Measurements from ENCODE around the gene CTNNA2. TPM values are rescaled to one million over a fixed set of nuclear protein-coding genes. Genes with fewer than 3 reads are reported as not detected.

The CTNNA2 gene
- total RNA-seq, 2 donors from 2014 or later: not detected

- no peak overlapping the region for H3K27ac Mint-ChIP-seq
- DNase-seq (ENCODE audit: low spot score in 2 of 2): no peak
- no peaks in the 10 kb centered on the region for H3K36me3 Mint-ChIP-seq
- peaks cover 10 to 22% of the 10 kb centered on the region in 2 donors for H3K9me3 Mint-ChIP-seq
- no peak for ATAC-seq
Observed at GRCh38 chr2:80573167-80573566, 1060.3 kb downstream of the CTNNA2 start.

GRCh38 chr2:80573950-80574349, 1061.1 kb downstream of the CTNNA2 start:
- Mint-ChIP-seq H3K36me3 (no peaks in the 10 kb centered on the region), H3K27ac (no peak overlapping the region), H3K9me3 (peaks cover 10 to 22% of the 10 kb centered on the region in 2 donors)
- no peak for DNase-seq (ENCODE audit: low spot score in 2 of 2)
- no peak for ATAC-seq

GRCh38 chr2:80579756-80580155, 1066.9 kb downstream of the CTNNA2 start:
- Mint-ChIP-seq H3K27ac (no peak overlapping the region), H3K36me3 (no peaks in the 10 kb centered on the region), H3K9me3 (peaks cover 10 to 22% of the 10 kb centered on the region in 2 donors)
- ATAC-seq: no peak
- no peak for DNase-seq (ENCODE audit: low spot score in 2 of 2)

DNA sequence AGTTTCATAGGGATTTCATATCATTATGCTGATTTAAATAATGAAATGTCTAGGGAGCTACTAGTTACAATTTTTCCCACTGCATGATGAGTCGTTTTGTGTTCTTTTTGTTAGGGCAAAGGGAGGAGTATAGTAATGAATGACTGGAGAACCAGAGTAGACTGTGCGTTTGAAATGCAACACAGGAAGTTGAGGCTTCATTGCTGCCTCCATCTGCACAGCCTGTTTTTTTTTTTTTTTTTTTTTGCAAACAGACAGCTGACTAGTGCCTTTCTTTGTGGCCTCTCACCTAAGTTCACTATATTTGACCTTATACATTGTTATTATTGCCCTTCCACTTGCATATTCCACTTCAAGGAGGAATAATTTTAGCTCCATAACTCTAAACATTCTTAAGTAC, 1078.4 kb downstream of the CTNNA2 start:
- Mint-ChIP-seq H3K27ac (no peak overlapping the region), H3K36me3 (peaks cover 0 to 5% of the 10 kb centered on the region in 2 donors), H3K9me3 (peaks cover 14 to 26% of the 10 kb centered on the region in 2 donors)
- ATAC-seq: no peak
- no peak for DNase-seq (ENCODE audit: low spot score in 2 of 2)

- Mint-ChIP-seq H3K9me3 (peaks cover 20 to 26% of the 10 kb centered on the region in 2 donors), H3K36me3 (peaks cover 0 to 5% of the 10 kb centered on the region in 2 donors), H3K27ac (no peak overlapping the region)
- DNase-seq (ENCODE audit: low spot score in 2 of 2): no peak
- ATAC-seq: no peak
Observed at GRCh38 chr2:80592106-80592505, 1079.3 kb downstream of the CTNNA2 start.

DNA sequence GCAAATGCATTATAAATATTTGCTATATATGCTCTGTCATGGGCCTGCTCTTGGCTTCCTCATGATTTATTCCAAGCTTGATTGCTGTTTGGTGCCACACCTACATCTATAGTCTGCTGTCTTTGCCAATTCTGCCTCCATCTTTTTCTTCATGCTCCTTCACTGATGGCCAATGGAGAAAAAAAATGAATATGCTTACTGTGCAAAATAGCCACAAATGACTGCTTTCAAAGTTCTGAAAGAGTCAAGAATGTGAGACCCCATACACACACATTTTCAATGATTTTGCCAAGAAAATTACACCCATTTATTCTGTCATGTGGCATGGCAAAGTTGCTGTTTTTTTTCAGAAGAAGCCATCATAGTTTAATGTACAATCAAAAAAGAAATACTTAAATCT, 1097.3 kb downstream of the CTNNA2 start:
- H3K27ac Mint-ChIP-seq: no peak overlapping the region
- peaks cover 9 to 19% of the 10 kb centered on the region in 2 donors for H3K9me3 Mint-ChIP-seq
- DNase-seq (ENCODE audit: low spot score in 2 of 2) (no peak), ATAC-seq (no peak)
- H3K36me3 Mint-ChIP-seq: no peaks in the 10 kb centered on the region

DNA sequence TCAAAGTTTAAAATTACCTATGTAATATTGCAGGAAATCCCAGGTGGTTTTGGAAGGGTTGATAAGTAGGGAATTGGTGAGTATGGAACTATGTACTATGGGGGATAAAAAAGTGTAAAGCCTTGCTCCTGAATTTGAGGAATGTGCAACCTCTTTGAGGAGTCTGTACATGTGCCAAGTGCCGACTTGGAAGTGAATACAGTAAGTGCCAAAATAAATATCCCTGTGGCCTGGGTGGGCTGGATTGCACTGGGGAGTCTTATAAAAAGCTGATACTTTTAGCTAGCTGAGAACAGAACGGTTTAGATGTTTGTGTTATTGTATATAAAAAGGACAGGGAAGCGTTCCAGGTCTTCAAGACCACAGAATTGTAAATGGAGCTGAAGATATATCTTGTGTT, 1108.8 kb downstream of the CTNNA2 start:
- Mint-ChIP-seq H3K9me3 (peaks cover 5 to 14% of the 10 kb centered on the region in 2 donors), H3K36me3 (no peaks in the 10 kb centered on the region), H3K27ac (no peak overlapping the region)
- DNase-seq (ENCODE audit: low spot score in 2 of 2) (no peak), ATAC-seq (no peak)

DNA sequence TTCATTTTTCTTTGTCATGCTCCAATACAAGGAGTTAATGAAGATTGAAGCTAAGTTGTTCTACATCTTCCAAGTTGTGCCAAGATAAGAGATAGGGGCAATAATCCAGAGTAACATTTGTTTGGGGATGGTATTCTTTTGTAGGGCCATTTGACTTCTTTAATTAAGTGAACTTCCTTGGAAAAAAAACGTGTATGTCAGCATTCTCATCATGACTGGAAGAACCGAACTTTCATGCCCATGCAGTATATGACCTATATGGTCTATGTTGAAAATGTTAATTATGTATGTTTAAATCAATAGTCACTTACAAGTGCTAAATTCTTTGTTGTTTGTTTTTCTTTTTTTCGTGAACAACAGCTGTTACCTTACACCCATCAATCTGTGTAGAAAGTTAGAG, 1111.2 kb downstream of the CTNNA2 start:
- Mint-ChIP-seq H3K9me3 (peaks cover 5 to 22% of the 10 kb centered on the region in 2 donors), H3K27ac (no peak overlapping the region), H3K36me3 (peaks cover 0 to 6% of the 10 kb centered on the region in 2 donors)
- ATAC-seq: no peak
- DNase-seq (ENCODE audit: low spot score in 2 of 2): no peak

GRCh38 chr2:80634590-80634989, 1121.7 kb downstream of the CTNNA2 start:
- ATAC-seq: no peak
- no peak for DNase-seq (ENCODE audit: low spot score in 2 of 2)
- no peaks in the 10 kb centered on the region for H3K36me3 Mint-ChIP-seq
- peaks cover 19 to 29% of the 10 kb centered on the region in 2 donors for H3K9me3 Mint-ChIP-seq
- no peak overlapping the region for H3K27ac Mint-ChIP-seq

DNA sequence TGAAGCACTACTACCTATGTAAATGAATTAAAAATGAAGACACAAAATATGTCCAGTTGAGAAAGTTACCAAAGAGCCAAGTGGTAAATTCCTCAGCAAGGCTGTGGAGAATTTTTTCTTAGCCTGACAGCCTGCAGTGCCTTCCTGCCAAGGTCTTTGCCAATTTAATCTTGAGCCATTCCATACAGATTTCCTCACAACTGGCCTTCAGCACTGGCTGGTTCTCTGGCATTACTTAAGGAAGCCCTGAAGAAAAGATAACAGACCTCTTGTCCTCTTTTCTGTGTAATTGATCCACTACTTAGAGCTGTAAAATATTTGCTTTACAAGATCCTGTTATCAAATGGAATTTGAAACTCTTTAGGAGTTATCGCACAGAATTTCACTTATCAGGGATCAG, 1125.9 kb downstream of the CTNNA2 start:
- DNase-seq (ENCODE audit: low spot score in 2 of 2): no peak
- no peak for ATAC-seq
- peaks cover 34 to 40% of the 10 kb centered on the region in 2 donors for H3K9me3 Mint-ChIP-seq
- H3K36me3 Mint-ChIP-seq: no peaks in the 10 kb centered on the region
- no peak overlapping the region for H3K27ac Mint-ChIP-seq

- DNase-seq (ENCODE audit: low spot score in 2 of 2): no peak
- Mint-ChIP-seq H3K36me3 (no peaks in the 10 kb centered on the region), H3K9me3 (peaks cover 27 to 35% of the 10 kb centered on the region in 2 donors), H3K27ac (no peak overlapping the region)
- ATAC-seq: no peak
Observed at GRCh38 chr2:80642465-80642864, 1129.6 kb downstream of the CTNNA2 start.

DNA sequence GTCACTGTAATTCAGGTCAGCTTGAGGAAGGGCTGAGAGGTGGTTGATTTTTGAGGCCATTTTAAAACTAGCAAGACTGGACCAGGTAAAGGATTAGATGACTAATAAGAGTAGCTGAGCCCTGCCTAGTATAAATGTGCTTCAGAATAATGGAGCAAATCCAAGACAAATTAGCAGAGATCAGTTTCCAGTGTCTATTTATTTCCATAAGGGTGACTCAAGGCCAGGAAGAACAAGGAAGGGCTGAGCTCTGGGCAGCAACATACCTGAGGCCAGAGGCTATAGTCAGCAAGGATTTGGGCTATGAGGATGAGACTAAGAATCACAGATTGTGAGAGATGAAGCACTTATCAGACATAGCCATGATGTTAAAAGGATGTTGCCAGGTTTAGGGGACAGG, 1130.7 kb downstream of the CTNNA2 start:
- H3K27ac Mint-ChIP-seq: no peak overlapping the region
- DNase-seq (ENCODE audit: low spot score in 2 of 2) (no peak), ATAC-seq (no peak)
- no peaks in the 10 kb centered on the region for H3K36me3 Mint-ChIP-seq
- H3K9me3 Mint-ChIP-seq: peaks cover 20 to 27% of the 10 kb centered on the region in 2 donors

GRCh38 chr2:80651435-80651834, 1138.6 kb downstream of the CTNNA2 start:
- DNase-seq (ENCODE audit: low spot score in 2 of 2) (no peak), ATAC-seq (no peak)
- Mint-ChIP-seq H3K36me3 (peaks cover 6 to 14% of the 10 kb centered on the region in 2 donors), H3K9me3 (peaks cover 23 to 30% of the 10 kb centered on the region in 2 donors), H3K27ac (no peak overlapping the region)

- DNase-seq (ENCODE audit: low spot score in 2 of 2) (no peak), ATAC-seq (no peak)
- peaks cover 29 to 39% of the 10 kb centered on the region in 2 donors for H3K9me3 Mint-ChIP-seq
- H3K36me3 Mint-ChIP-seq: peaks cover 6 to 12% of the 10 kb centered on the region in 2 donors
- no peak overlapping the region for H3K27ac Mint-ChIP-seq
Observed at GRCh38 chr2:80655265-80655664, 1142.4 kb downstream of the CTNNA2 start.

DNA sequence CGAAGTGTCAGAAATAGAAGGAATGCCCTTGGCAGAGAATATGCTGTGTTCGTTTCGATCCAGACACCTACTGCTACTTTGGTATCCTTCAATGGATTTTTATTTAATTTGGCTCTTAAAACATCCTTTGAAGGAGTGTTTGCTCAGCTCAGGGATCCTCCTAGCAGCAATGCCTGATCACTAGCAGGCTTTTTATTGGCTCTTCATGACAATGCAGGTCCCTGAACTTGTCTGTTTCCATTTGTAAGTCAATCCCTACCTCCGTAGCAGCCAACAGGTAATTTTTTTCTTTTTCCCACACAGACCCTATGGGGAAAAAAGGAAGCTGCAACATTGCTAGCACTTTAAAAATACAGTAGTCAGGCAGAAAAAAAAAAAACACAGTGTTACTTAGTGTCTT, 1157.9 kb downstream of the CTNNA2 start:
- H3K27ac Mint-ChIP-seq: no peak overlapping the region
- DNase-seq (ENCODE audit: low spot score in 2 of 2): no peak
- no peak for ATAC-seq
- no peaks in the 10 kb centered on the region for H3K36me3 Mint-ChIP-seq
- H3K9me3 Mint-ChIP-seq: peaks cover 10 to 13% of the 10 kb centered on the region in 2 donors

- DNase-seq (ENCODE audit: low spot score in 2 of 2): no peak
- Mint-ChIP-seq H3K9me3 (peaks cover 5 to 9% of the 10 kb centered on the region in 2 donors), H3K36me3 (peaks cover under 1 to 1% of the 10 kb centered on the region in 2 donors), H3K27ac (no peak overlapping the region)
- no peak for ATAC-seq
Observed at GRCh38 chr2:80687524-80687923, 1174.7 kb downstream of the CTNNA2 start.

GRCh38 chr2:80689106-80689505, 1176.3 kb downstream of the CTNNA2 start:
- H3K27ac Mint-ChIP-seq: no peak overlapping the region
- H3K36me3 Mint-ChIP-seq: peaks cover 7 to 8% of the 10 kb centered on the region in 2 donors
- ATAC-seq (no peak), DNase-seq (ENCODE audit: low spot score in 2 of 2) (no peak)
- H3K9me3 Mint-ChIP-seq: peaks cover 18 to 19% of the 10 kb centered on the region in 2 donors
